Vagina (tissue), 2 donors: ENCODE results near the gene SMIM32.

Source experiments
- POLR2A ChIP-seq, 2 donors: fragments of 450-650 bp; IDR thresholded peaks; one replicate each; pipeline ENCODE4 v1.6.1; 2017; ENCODE audit warnings: antibody characterized with exemption in 2 of 2, mild to moderate bottlenecking in 2 of 2, moderate library complexity in 2 of 2
- TF ChIP-seq, protein P1 (sequence below), 3 experiments: fragments of 450-650 bp in 2 of 3; fragments of 200-600 bp in 1 of 3; sonication (generic) in 1 of 3; IDR thresholded peaks; one replicate each; pipeline ENCODE4 v1.5.1; 2017 to 2019; ENCODE audit warnings: antibody characterized with exemption in 3 of 3, mild to moderate bottlenecking in 2 of 3, moderate library complexity in 2 of 3

DNA sequence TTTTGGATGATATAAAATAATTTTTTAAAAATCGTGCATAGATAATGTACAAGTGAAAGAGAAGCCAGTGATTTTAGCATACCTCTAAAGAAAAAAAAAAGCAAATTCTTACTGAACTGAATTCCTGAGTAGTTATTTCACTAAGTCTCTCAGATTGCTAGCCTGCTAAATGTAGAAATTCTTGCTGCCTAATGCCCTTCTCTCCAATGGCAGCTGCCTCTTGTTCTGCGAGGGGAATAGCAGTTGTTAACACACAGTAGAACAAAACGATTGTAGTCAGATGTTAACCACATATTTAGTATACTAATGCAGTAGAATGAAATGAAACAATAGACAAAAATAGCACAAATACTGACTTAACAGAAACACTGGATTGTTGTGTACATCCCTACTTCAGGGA lies 33.5 kb downstream of the SMIM32 start:
- TF ChIP-seq, protein P1, sequence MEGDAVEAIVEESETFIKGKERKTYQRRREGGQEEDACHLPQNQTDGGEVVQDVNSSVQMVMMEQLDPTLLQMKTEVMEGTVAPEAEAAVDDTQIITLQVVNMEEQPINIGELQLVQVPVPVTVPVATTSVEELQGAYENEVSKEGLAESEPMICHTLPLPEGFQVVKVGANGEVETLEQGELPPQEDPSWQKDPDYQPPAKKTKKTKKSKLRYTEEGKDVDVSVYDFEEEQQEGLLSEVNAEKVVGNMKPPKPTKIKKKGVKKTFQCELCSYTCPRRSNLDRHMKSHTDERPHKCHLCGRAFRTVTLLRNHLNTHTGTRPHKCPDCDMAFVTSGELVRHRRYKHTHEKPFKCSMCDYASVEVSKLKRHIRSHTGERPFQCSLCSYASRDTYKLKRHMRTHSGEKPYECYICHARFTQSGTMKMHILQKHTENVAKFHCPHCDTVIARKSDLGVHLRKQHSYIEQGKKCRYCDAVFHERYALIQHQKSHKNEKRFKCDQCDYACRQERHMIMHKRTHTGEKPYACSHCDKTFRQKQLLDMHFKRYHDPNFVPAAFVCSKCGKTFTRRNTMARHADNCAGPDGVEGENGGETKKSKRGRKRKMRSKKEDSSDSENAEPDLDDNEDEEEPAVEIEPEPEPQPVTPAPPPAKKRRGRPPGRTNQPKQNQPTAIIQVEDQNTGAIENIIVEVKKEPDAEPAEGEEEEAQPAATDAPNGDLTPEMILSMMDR (IDR thresholded peaks at IDR 0.05), result no peak
- no peak for TF ChIP-seq POLR2A (IDR thresholded peaks at IDR 0.05)
